Measurements from ENCODE around the gene USP3. TPM values are rescaled to one million over a fixed set of nuclear protein-coding genes. Genes with fewer than 3 reads are reported as not detected.

Gene USP3
- total and polyA plus RNA-seq, 2 of the 13 experiments (the other 11 are each of a cell fraction or from before 2014, with no cell fraction given): 14.3 to 61.2 TPM

DNA sequence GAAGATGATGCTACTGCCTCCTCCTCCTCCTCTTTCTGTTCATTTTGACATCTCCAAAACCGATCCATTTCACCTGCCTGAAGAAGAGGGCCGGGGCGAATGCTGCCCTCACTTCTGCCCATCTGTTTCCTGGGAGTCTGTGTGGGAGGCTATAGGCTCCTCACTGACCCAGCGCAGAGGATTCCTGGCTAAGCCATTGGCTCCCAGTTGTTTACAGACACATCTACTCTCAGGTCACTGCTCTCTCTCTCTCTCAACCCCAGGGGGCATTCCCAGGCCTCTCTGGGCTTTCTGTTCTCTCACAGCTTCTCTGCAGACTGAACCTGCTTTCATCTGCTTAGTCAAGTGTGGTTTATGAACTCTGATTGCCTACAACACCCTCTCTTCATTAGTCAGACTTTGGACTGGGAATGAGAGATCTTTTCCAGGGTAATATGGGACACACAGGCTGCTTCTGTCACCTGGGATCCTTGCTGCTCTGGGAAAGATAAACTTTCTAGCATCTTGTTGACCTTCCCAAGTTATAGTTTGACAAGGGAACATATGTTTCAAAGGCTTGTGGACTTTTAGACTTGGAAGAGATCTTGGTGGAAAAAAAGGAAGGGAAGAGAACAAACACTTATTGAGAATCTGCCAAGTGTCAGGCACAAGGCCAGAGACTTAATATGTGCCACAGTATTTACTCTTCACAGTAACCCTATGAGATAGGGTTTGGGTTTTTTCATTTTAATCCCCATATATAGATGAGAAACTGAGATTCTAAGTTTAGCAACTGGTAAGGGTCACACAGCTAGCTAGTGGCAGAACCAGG, 30.2 kb upstream of the USP3 start (continued):
- TF ChIP-seq, protein P1, sequence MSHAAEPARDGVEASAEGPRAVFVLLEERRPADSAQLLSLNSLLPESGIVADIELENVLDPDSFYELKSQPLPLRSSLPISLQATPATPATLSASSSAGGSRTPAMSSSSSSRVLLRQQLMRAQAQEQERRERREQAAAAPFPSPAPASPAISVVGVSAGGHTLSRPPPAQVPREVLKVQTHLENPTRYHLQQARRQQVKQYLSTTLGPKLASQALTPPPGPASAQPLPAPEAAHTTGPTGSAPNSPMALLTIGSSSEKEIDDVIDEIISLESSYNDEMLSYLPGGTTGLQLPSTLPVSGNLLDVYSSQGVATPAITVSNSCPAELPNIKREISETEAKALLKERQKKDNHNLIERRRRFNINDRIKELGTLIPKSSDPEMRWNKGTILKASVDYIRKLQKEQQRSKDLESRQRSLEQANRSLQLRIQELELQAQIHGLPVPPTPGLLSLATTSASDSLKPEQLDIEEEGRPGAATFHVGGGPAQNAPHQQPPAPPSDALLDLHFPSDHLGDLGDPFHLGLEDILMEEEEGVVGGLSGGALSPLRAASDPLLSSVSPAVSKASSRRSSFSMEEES (CRISPR knock-in tag; IDR thresholded peaks at IDR 0.05): no peak
- no peak for TF ChIP-seq ATM (IDR thresholded peaks at IDR 0.05; ENCODE audit: borderline replicate concordance)
- TF ChIP-seq, protein P2, sequence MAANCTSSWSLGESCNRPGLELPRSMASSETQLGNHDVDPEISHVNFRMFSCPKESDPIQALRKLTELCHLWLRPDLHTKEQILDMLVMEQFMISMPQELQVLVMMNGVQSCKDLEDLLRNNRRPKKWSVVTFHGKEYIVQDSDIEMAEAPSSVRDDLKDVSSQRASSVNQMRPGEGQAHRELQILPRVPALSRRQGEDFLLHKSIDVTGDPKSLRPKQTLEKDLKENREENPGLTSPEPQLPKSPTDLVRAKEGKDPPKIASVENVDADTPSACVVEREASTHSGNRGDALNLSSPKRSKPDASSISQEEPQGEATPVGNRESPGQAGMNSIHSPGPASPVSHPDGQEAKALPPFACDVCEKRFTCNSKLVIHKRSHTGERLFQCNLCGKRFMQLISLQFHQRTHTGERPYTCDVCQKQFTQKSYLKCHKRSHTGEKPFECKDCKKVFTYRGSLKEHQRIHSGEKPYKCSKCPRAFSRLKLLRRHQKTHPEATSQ (CRISPR knock-in tag; IDR thresholded peaks at IDR 0.05; ENCODE audit: borderline replicate concordance): peak; percentile 41
- peak; percentile 93 for TF ChIP-seq RXRB (CRISPR knock-in tag; IDR thresholded peaks at IDR 0.05; ENCODE audit: borderline replicate concordance)
- TF ChIP-seq HOXA5 (CRISPR knock-in tag; IDR thresholded peaks at IDR 0.05): peak; percentile 55; the same call in 1 of the 2 replicates
- TF ChIP-seq ZNF7 (CRISPR knock-in tag; IDR thresholded peaks at IDR 0.05): no peak
- peak; percentile 70; the same call in 1 of the 2 replicates for TF ChIP-seq ZSCAN9 (CRISPR knock-in tag; IDR thresholded peaks at IDR 0.05; ENCODE audit: borderline replicate concordance)
- TF ChIP-seq, protein P3, sequence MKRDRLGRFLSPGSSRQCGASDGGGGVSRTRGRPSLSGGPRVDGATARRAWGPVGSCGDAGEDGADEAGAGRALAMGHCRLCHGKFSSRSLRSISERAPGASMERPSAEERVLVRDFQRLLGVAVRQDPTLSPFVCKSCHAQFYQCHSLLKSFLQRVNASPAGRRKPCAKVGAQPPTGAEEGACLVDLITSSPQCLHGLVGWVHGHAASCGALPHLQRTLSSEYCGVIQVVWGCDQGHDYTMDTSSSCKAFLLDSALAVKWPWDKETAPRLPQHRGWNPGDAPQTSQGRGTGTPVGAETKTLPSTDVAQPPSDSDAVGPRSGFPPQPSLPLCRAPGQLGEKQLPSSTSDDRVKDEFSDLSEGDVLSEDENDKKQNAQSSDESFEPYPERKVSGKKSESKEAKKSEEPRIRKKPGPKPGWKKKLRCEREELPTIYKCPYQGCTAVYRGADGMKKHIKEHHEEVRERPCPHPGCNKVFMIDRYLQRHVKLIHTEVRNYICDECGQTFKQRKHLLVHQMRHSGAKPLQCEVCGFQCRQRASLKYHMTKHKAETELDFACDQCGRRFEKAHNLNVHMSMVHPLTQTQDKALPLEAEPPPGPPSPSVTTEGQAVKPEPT (CRISPR knock-in tag; IDR thresholded peaks at IDR 0.05; ENCODE audit: low read depth): no peak
- no peak; the same call in 1 of the 2 replicates for TF ChIP-seq ZNF160 (CRISPR knock-in tag; IDR thresholded peaks at IDR 0.05)
- TF ChIP-seq, protein P4, sequence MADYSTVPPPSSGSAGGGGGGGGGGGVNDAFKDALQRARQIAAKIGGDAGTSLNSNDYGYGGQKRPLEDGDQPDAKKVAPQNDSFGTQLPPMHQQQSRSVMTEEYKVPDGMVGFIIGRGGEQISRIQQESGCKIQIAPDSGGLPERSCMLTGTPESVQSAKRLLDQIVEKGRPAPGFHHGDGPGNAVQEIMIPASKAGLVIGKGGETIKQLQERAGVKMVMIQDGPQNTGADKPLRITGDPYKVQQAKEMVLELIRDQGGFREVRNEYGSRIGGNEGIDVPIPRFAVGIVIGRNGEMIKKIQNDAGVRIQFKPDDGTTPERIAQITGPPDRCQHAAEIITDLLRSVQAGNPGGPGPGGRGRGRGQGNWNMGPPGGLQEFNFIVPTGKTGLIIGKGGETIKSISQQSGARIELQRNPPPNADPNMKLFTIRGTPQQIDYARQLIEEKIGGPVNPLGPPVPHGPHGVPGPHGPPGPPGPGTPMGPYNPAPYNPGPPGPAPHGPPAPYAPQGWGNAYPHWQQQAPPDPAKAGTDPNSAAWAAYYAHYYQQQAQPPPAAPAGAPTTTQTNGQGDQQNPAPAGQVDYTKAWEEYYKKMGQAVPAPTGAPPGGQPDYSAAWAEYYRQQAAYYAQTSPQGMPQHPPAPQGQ (CRISPR knock-in tag; IDR thresholded peaks at IDR 0.05; ENCODE audit: borderline replicate concordance): no peak
- TF ChIP-seq MAF1 (CRISPR knock-in tag; IDR thresholded peaks at IDR 0.05; ENCODE audit: borderline replicate concordance): 0 out of 2 replicates have a peak, but pooled peaks have one; percentile 49
- TF ChIP-seq ZNF350 (CRISPR knock-in tag; IDR thresholded peaks at IDR 0.05; ENCODE audit: borderline replicate concordance, low read depth): peak; percentile 24; the same call in 1 of the 2 replicates
- TF ChIP-seq ZNF557 (CRISPR knock-in tag; IDR thresholded peaks at IDR 0.05): peak; percentile 35; the same call in 1 of the 2 replicates
- TF ChIP-seq, protein P5, sequence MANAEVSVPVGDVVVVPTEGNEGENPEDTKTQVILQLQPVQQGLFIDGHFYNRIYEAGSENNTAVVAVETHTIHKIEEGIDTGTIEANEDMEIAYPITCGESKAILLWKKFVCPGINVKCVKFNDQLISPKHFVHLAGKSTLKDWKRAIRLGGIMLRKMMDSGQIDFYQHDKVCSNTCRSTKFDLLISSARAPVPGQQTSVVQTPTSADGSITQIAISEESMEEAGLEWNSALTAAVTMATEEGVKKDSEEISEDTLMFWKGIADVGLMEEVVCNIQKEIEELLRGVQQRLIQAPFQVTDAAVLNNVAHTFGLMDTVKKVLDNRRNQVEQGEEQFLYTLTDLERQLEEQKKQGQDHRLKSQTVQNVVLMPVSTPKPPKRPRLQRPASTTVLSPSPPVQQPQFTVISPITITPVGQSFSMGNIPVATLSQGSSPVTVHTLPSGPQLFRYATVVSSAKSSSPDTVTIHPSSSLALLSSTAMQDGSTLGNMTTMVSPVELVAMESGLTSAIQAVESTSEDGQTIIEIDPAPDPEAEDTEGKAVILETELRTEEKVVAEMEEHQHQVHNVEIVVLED (CRISPR knock-in tag; IDR thresholded peaks at IDR 0.05; ENCODE audit: borderline replicate concordance): no peak; the same call in 1 of the 2 replicates
- peak; percentile 89 for TF ChIP-seq FOXA3 (CRISPR knock-in tag; IDR thresholded peaks at IDR 0.05)
- TF ChIP-seq AKAP8 (CRISPR knock-in tag; IDR thresholded peaks at IDR 0.05): no peak; the same call in 1 of the 2 replicates
- TF ChIP-seq CREM (IDR thresholded peaks at IDR 0.05): peak; percentile 91
- TF ChIP-seq CREM (CRISPR knock-in tag; IDR thresholded peaks at IDR 0.05): no peak
- peak; percentile 57 to 80; a peak in 2 of 4 replicates for TF ChIP-seq NR2F1 (CRISPR knock-in tag; IDR thresholded peaks at IDR 0.05)
- no peak for TF ChIP-seq ZNF451 (CRISPR knock-in tag; IDR thresholded peaks at IDR 0.05)
- TF ChIP-seq CBFB (CRISPR knock-in tag; IDR thresholded peaks at IDR 0.05): peak; percentile 80

Measured in HepG2 (cell line).